IPS-18c (cell line): ENCODE results near the gene STON2.
"Not testable (repeated sequence)": the region's sequence is repeated elsewhere in the genome, so short reads cannot be mapped to it uniquely, and the experiment has no call there.

ENCODE experiments used
- H3K4me3 ChIP-seq: 2 replicates; pipeline ENCODE4 v1.7.0; 2013; ENCODE audit warnings: low read depth, mild to moderate bottlenecking, low read length, moderate library complexity; ENCODE audit not compliant: insufficient read depth
- H3K9me3 ChIP-seq: one replicate; pipeline ENCODE4 v1.6.1; 2013; ENCODE audit warnings: mild to moderate bottlenecking, low read length, moderate library complexity; ENCODE audit not compliant: control insufficient read depth, insufficient read depth

Gene STON2

DNA sequence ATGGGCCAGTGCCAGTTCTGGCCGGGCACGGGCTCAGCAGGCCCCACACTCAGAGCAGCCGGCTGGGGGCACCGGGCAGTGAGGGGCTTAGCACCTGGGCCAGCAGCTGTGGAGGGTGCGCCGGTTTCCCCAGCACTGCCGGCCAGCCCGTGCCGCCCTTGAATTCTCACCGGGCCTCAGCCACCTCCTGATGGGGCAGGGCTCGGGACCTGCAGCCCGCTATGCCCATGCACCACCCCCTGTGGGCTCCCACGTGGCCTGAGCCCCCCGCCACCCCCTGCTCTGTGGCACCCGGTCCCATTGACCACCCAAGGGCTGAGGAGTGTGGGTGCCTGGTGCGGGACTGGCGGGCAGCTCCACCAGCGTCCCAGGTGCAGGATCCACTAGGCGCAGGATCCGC, 164.0 kb downstream of the STON2 start:
- no peaks in the 10 kb centered on the region for H3K9me3 ChIP-seq
- H3K4me3 ChIP-seq: no peak overlapping the region

DNA sequence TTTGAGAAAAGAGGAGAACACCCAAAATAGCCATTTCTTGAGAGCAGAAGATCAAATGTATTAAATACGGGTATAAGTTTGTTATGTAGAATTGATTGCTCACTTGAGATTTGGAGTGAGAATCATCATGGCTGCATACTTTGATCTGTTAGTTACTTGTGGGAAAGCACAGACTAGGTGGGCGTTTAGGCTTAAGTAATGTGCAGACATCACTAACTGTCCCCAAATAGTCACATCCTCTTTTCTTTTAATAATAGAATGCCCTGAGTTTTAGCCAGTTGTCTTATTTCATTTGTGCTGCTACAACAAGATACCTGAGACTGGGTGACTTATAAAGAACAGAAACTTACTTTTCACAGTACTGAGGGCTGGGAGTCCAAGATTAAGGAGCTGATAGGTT, 165.0 kb downstream of the STON2 start:
- no peaks in the 10 kb centered on the region for H3K9me3 ChIP-seq
- no peak overlapping the region for H3K4me3 ChIP-seq

DNA sequence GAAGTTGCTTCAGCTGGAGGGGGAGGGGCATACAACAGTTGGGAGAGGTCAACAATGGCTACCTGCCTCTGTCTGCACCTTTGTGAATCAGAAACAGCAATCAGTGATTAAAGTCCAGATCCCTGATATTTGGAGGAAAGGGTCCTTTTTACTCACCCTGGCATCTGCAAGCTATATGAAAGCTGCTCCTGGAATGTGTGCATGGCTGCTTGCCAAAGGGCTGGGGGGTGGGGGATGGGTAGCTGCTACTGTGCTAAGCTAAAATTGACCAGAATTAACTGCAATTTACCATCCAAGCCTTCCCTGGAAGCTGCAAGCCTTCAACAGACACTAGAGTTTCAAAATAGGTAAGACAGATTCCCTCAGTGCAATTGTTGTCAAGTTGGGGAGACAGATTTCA, 165.8 kb downstream of the STON2 start:
- Histone ChIP-seq H3K9me3 (no peaks in the 10 kb centered on the region), H3K4me3 (no peak overlapping the region)

GRCh38 chr14:81233615-81234014, 166.5 kb downstream of the STON2 start:
- Histone ChIP-seq H3K9me3 (no peaks in the 10 kb centered on the region), H3K4me3 (no peak overlapping the region)

- Histone ChIP-seq H3K9me3 (no peaks in the 10 kb centered on the region), H3K4me3 (no peak overlapping the region)
Measured at GRCh38 chr14:81231540-81231939, 168.6 kb downstream of the STON2 start.

DNA sequence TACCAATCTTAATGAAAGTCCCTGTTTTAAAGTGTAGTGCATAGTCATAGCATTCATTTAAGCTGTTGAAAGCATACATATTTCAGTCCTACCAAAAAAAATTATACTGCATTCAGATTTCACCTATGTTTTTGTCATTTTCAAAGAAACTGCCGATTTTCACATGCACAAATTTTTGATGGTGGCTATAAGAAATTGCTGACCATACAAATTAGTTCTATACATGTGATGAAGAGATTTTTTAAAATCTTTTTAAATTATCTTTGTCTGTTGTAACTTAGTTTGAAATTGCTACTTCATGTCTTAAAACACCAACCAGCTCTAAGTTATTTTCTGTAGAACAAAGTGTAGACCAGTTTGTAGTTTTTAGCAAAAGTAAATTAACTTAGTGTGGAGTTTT, 175.9 kb downstream of the STON2 start:
- no peaks in the 10 kb centered on the region for H3K9me3 ChIP-seq
- H3K4me3 ChIP-seq: no peak overlapping the region

DNA sequence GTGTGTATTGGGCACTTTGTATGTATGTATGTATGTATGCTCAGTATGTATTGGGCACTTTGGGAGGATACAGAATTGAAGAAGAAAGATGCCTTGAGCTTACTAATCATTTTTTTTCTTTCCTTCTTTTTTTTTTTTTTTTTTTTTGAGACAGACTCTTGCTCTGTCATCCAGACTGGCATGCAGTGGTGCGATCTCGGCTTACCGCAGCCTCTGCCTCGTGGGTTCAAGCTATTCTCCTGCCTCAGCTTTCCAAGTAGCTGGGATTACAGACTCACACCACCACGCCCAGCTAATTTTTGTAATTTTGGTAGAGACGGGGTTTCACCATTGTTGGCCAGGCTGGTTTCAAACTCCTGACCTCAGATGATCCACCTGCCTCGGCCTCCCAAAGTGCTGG, 176.3 kb downstream of the STON2 start:
- H3K9me3 ChIP-seq, H3K4me3 ChIP-seq: not testable (repeated sequence)

DNA sequence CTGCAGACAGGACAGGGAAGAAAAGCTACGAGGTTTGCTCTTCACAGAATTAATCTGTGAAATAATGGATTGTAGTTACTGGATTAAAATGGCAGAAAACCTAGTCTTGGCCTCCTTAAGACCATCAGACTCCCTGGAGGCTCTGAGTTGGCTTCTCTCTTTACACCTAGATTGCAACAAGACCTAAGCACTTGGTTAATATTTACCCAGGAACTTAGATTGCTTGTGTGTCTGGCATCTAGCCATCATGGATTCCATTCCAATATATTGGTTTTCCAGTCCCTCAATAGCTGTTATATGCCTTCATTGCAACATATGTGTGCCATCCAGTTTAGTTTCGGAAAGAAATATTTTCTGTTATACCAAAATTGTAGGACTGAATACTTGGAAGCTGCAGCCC, 177.4 kb downstream of the STON2 start:
- no peak overlapping the region for H3K4me3 ChIP-seq
- H3K9me3 ChIP-seq: no peaks in the 10 kb centered on the region

DNA sequence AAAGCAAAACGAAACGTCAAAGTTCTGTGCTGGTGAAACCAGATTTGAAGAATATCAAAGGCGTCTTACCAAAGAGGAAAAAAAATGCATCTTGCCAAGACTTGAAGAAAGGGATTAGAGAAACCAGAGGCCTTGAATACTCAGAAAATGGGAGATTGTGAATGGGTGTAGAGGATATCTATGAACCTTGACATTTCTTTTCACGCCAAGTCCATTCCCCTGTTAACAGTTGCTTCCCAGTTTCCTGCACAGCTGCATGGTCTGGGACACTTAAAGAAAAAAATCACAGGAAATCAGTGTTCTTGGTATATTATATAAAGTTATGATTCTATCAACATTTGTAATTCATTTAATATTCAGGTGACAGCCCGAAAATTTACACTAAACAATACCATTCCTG, 178.0 kb downstream of the STON2 start:
- peak overlapping the region; percentile 85 for H3K4me3 ChIP-seq

DNA sequence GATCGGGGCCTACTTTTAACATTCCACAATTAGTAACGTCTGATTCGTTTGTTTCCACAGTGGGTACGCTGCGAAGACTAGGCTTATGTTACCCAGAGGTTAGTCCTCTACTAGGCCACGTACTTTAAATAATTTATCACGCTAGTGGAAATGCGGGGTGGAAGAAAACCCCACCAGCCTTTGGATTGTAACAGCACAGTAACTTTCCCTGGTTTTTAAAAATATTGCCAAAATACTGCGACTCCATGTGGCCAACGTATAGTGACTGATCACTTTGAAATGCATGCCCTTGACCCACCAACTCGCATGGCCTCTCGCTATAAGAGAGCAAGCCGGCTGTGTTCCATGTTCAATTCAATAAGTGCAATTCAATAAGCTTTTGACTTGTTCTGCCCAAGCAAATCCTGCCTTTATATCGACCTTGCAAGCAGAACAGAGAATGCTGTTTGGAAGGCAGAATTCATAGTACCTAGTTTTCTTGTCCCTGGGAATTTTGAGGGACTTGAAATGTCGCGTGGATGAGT, 178.5 kb downstream of the STON2 start:
- H3K9me3 ChIP-seq: no peaks in the 10 kb centered on the region

More for the DNA sequence above, 178.0 kb downstream of the STON2 start:
- H3K9me3 ChIP-seq: no peaks in the 10 kb centered on the region

DNA sequence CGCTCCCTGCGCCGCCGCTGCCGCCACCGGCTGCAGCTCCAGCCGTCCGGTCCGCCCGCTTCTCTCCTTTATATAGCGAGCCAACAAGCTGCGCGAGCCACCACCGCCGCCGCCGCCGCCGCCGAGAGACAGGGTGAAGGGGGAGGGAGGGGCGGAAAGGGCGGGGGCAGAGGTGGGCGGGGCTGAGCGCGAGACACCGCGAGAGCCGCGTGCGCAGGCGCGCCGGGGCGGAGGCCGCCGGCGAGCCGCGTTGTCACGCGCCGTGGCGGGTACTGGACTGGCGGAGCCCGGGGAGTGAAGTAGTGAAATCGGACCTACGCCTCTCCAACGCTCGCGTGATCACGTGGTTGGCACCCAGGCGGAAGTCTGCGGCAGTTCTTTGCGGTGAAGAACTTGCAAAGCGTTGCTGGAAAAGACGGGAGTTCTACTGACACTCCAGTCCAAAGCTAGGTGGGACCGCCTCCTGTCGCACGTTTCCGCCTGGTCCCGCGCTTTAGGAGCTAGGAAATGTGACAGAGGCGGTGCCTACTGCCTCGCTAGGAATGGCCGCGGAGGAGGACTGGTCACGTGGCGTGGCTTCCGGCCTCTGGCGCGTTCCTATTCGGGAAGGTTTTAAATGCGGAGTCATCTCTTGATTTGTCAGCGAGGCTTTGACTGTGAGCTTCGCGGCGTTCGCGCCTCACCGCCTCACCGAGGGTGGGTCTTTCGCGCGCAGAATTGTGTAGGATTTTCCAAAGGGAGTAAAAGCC, 179.1 kb downstream of the STON2 start, which contains the start of gene GTF2A1:
Gene GTF2A1 (minus strand): TSS at position 130 of the 749 bp plus-strand sequence. CDS start 441 bp downstream, outside the sequence.
- no peaks in the 10 kb centered on the region for H3K9me3 ChIP-seq

More for the DNA sequence above, 178.5 kb downstream of the STON2 start:
- peak overlapping the region; percentile 85 for H3K4me3 ChIP-seq

DNA sequence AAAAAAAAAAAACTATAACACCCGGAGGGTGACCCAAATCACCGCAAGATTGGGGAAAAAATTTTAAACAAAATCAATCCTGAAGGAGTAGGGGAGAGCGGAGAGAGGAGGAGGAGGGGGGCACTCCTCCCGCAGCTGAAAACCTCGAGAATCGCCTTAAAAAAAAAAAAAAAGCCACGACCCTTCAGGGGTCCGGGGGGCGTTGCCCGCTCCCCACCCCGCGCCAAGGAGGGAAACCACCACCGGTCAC, 179.6 kb downstream of the STON2 start:
- no peaks in the 10 kb centered on the region for H3K9me3 ChIP-seq
- peak overlapping the region; percentile 59 for H3K4me3 ChIP-seq

More for the DNA sequence above, 179.1 kb downstream of the STON2 start, which contains the start of gene GTF2A1:
- H3K4me3 ChIP-seq: peak within 1 kb of the TSS; percentile 85

DNA sequence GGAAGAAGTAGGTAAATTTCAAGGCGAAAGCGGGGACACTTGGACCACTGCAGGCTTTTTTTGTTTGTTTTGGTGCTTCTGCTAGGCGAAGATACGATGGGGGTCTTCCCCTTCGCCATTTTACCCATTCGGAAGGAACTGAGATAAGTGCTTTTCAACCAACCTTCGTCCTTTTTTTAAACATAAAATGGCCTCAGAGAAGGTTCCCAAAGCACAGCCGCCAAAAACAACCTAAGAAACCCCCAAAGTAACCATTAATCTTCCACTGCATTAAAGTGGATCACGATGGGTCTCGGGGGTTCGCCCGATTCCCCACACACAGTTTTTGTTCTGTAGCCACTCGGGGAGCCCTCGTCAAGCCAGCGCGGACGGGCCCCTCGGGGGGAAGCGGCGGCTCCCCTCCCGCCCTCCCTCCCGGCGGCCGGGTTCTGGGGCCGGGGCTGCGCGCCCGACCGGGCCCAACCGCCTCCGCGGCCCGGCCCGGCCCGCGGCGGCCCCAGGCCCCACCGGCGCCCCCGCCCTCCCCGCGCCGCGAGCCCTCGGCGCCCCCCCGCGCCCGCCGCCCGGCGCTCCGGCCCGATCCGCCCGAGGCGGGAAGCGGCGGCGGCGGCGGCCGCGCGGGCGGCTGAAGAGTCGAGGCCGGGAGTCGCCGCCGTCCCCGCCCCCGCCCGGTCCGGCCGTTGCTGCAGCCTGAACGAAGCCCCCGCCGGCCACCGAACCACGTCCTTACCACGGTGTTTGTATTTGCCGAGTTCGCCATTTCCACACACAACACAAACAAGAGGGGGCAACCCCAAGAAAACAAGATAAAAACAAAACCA, 180.2 kb downstream of the STON2 start:
- H3K4me3 ChIP-seq: peak overlapping the region; percentile 81
- H3K9me3 ChIP-seq: no peaks in the 10 kb centered on the region

DNA sequence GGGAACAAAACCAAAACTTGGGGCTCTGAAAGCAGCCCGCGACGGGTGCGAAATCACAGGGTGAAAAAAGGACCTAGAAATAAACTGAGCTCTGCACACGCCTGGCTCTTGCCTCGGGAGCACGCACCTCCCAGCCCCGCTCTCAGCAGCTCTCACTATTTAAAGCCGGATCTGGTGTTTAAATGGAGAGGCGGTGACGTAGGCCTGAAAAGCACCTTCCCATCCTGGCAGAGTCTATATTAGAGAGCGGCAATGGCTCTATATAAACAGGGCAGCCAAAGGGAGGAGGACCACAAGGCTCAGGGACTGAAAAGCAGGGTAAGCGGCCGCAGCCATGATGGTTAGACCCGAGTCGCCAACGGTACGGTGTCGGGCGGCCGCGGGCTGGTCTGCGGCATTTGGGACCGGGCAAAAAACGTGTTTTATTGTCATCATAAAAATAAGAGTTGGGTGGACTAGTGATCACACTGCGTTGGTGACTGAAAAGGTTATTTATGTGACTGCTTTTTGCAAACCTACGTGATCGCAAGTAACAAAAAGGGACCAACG, 180.8 kb downstream of the STON2 start:
- Histone ChIP-seq H3K9me3 (no peaks in the 10 kb centered on the region), H3K4me3 (peak overlapping the region; percentile 81)

DNA sequence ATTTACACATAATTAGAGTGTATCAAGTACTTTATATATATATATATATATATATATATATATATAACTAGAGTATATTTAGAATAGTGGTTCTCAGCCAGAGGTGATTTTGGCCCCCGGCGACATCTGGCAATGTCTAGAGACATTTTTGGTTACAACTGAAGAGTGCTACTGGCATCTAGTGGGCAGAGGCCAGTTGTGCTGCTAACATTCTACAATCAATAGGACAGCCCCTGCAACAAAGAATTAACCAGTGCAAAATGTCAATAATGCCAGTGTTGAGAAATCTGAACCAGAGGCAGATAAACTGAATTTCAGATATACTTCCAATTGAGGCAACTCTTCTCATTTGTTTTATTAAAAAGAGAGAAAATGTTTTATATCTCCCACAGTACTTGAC, 188.3 kb downstream of the STON2 start:
- H3K9me3 ChIP-seq: no peaks in the 10 kb centered on the region
- H3K4me3 ChIP-seq: no peak overlapping the region
